Liver (tissue), 3 donors: ENCODE results near the gene LILRA2.

Experiments used
- JUND ChIP-seq, 2 donors: IDR thresholded peaks; 2 replicates each; pipeline ENCODE4 v1.6.1; 2016; ENCODE audit warnings: antibody characterized with exemption in 2 of 2
- RAD21 ChIP-seq, 2 donors: IDR thresholded peaks; 2 replicates each; pipeline ENCODE4 v1.6.1; 2016; ENCODE audit warnings: antibody characterized with exemption in 2 of 2, mild to moderate bottlenecking in 2 of 2
- SP1 ChIP-seq: IDR thresholded peaks from 2 replicates; pipeline ENCODE4 v1.6.1; 2018; ENCODE audit warnings: antibody characterized with exemption, mild to moderate bottlenecking
- TAF1 ChIP-seq: conservative IDR thresholded peaks from 2 replicates; pipeline ENCODE4 v1.6.1; 2016; ENCODE audit warnings: antibody characterized with exemption, mild to moderate bottlenecking
- YY1 ChIP-seq: IDR thresholded peaks from 2 replicates; pipeline ENCODE4 v1.6.1; 2016; ENCODE audit warnings: antibody characterized with exemption, mild to moderate bottlenecking
- TF ChIP-seq, protein P1 (sequence below): fragments of 150-350 bp; IDR thresholded peaks from 2 replicates; pipeline ENCODE4 v1.5.1; 2017; ENCODE audit warnings: improper control_type of control experiment, low read depth, low read length; ENCODE audit not compliant: missing input control
- TF ChIP-seq, protein P2 (sequence below): IDR thresholded peaks from 2 replicates; pipeline ENCODE4 v1.6.1; 2016; ENCODE audit warnings: antibody characterized with exemption
- donor health status: healthy.
- donor health status: healthy.

DNA sequence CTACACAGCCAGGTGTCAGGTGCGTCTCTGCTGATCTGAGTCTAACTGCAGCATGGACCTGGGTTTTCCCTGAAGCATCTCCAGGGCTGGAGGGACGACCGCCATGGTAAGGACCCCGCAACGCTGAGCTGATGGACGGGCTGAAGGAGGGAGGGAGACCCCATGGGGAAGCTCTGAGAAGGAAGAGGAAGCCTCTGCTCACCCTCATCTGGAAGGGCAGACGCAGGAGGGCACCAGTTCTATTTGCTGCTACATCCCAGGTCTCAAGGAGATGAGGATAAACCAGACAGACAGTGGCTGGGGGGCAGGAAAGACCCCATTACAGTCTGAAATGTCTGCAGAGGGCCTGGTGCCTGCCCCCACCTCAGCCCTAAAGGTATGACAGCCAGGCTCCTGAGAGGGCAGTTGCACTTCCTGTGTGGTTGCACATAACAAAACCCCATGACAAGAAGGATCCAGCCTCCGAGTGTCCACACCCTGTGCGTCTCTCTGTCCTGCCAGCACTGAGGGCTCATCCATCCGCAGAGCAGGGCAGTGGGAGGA, at the start of gene LILRA2:
- TF ChIP-seq TAF1 = no peak
- TF ChIP-seq, protein P1, sequence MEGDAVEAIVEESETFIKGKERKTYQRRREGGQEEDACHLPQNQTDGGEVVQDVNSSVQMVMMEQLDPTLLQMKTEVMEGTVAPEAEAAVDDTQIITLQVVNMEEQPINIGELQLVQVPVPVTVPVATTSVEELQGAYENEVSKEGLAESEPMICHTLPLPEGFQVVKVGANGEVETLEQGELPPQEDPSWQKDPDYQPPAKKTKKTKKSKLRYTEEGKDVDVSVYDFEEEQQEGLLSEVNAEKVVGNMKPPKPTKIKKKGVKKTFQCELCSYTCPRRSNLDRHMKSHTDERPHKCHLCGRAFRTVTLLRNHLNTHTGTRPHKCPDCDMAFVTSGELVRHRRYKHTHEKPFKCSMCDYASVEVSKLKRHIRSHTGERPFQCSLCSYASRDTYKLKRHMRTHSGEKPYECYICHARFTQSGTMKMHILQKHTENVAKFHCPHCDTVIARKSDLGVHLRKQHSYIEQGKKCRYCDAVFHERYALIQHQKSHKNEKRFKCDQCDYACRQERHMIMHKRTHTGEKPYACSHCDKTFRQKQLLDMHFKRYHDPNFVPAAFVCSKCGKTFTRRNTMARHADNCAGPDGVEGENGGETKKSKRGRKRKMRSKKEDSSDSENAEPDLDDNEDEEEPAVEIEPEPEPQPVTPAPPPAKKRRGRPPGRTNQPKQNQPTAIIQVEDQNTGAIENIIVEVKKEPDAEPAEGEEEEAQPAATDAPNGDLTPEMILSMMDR = no peak
- no peak for TF ChIP-seq YY1
- no peak for TF ChIP-seq SP1
- no peak for TF ChIP-seq JUND (IDR thresholded peaks at IDR 0.05)
- TF ChIP-seq RAD21 (IDR thresholded peaks at IDR 0.05) = no peak
- TF ChIP-seq, protein P2, sequence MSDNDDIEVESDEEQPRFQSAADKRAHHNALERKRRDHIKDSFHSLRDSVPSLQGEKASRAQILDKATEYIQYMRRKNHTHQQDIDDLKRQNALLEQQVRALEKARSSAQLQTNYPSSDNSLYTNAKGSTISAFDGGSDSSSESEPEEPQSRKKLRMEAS = no peak
